Lung (tissue), 12 donors: ENCODE results near the gene IFIT2. TPM values are rescaled to one million over a fixed set of nuclear protein-coding genes. Genes with fewer than 3 reads are reported as not detected.
"Not testable (repeated sequence)": the region's sequence is repeated elsewhere in the genome, so short reads cannot be mapped to it uniquely, and the experiment has no call there.

ENCODE experiments used
- ATAC-seq: fragments of 200-7000 bp; cut with Tn5 transposase; one replicate; pipeline ENCODE4 v1.9.1; 2020; ENCODE audit warnings: moderate number of reproducible peaks; ENCODE audit not compliant: insufficient read depth, low FRiP score
- DNase-seq, 3 donors: peaks; one replicate each; pipeline ENCODE4 v3.0.0-alpha.2; 2013 to 2017
- H3K27ac ChIP-seq, 2 donors: one replicate each; pipeline ENCODE4 v1.5.1; 2013; ENCODE audit warnings: mild to moderate bottlenecking in 2 of 2, moderate library complexity in 2 of 2, control low read depth in 1 of 2, inconsistent platforms in 1 of 2, low read depth in 1 of 2, low read length in 1 of 2
- H3K27me3 ChIP-seq, 3 donors: one replicate each; pipeline ENCODE4 v1.5.1; 2013; ENCODE audit warnings: low read length in 2 of 3; ENCODE audit not compliant: control insufficient read depth in 3 of 3, insufficient read depth in 3 of 3
- H3K36me3 ChIP-seq, 4 donors: one replicate each; pipeline ENCODE4 v1.5.1; 2013; ENCODE audit warnings: low read length in 4 of 4, mild to moderate bottlenecking in 1 of 4, moderate library complexity in 1 of 4; ENCODE audit not compliant: control insufficient read depth in 4 of 4, insufficient read depth in 4 of 4
- H3K4me1 ChIP-seq, 5 donors: one replicate each; pipeline ENCODE4 v1.5.1; 2013; ENCODE audit warnings: low read length in 5 of 5, mild to moderate bottlenecking in 2 of 5, moderate library complexity in 1 of 5; ENCODE audit not compliant: control insufficient read depth in 5 of 5, insufficient read depth in 5 of 5
- H3K4me3 ChIP-seq: one replicate; pipeline ENCODE4 v1.5.1; 2013; ENCODE audit warnings: mild to moderate bottlenecking, control low read depth, moderate library complexity
- H3K9ac ChIP-seq, 2 donors: one replicate each; pipeline ENCODE4 v1.5.1; 2013; ENCODE audit warnings: low read length in 2 of 2, control low read depth in 1 of 2; ENCODE audit not compliant: insufficient read depth in 1 of 2
- H3K9me3 ChIP-seq, 4 donors: one replicate each; pipeline ENCODE4 v1.5.1; 2013; ENCODE audit warnings: low read length in 3 of 4, mild to moderate bottlenecking in 1 of 4, moderate library complexity in 1 of 4; ENCODE audit not compliant: control insufficient read depth in 4 of 4, insufficient read depth in 3 of 4
- WGBS, 2 donors: extraction: QIAGEN DNeasy Blood & Tissue Kit; methylation state at CpG; one replicate each; pipeline ENCODE4 v1.1.7; 2013; 5-methylcytosine and 5-hydroxymethylcytosine counted together
- polyA plus RNA-seq, 2 donors: library from polyadenylated mRNA; stranded (reverse); fragments of 200-250 nt; gene quantifications; one replicate each; pipeline ENCODE4 v1.2.1, GENCODE V29; 2013
- total RNA-seq, 2 donors: library from RNA; depleted of rRNA in 1 of 2; stranded (reverse); fragments of >200 nt in 1 of 2; gene quantifications; one replicate each; pipeline ENCODE4 v1.2.1, GENCODE V29; 2014 to 2021
- TF ChIP-seq, protein P1 (sequence below): IDR thresholded peaks from 2 replicates; pipeline ENCODE4 v1.5.1; 2012; ENCODE audit warnings: mild to moderate bottlenecking; ENCODE audit errors: control extremely low read depth, extremely low read depth
- donor health status: control.
- donor health status: control.
- donor health status: Bipolar disorder and iron deficiency.
- donor health status: healthy.
- donor health status: DM: yes; HTN: yes; CAD: no.

The IFIT2 gene
- total and polyA plus RNA-seq, 4 donors = 8.1 to 17.8 (median 14.1) TPM

GRCh38 chr10:89310056-89310893 is 8.4 kb downstream of the IFIT2 start:
- H3K27ac ChIP-seq = peak overlapping the region in 1 of 2 donors; percentile 14
- no peak overlapping the region for H3K9ac ChIP-seq
- H3K4me1 ChIP-seq = peaks cover 0 to 5% (median 0%) of the 10 kb centered on the region in 5 donors
- H3K4me3 ChIP-seq = no peak overlapping the region
- H3K36me3 ChIP-seq = peaks cover 4 to 14% (median 6%) of the 10 kb centered on the region in 4 donors
- DNase-seq (no peak), ATAC-seq (no peak)
- no peaks in the 10 kb centered on the region for H3K27me3 ChIP-seq
- H3K9me3 ChIP-seq = no peaks in the 10 kb centered on the region
- TF ChIP-seq, protein P1, sequence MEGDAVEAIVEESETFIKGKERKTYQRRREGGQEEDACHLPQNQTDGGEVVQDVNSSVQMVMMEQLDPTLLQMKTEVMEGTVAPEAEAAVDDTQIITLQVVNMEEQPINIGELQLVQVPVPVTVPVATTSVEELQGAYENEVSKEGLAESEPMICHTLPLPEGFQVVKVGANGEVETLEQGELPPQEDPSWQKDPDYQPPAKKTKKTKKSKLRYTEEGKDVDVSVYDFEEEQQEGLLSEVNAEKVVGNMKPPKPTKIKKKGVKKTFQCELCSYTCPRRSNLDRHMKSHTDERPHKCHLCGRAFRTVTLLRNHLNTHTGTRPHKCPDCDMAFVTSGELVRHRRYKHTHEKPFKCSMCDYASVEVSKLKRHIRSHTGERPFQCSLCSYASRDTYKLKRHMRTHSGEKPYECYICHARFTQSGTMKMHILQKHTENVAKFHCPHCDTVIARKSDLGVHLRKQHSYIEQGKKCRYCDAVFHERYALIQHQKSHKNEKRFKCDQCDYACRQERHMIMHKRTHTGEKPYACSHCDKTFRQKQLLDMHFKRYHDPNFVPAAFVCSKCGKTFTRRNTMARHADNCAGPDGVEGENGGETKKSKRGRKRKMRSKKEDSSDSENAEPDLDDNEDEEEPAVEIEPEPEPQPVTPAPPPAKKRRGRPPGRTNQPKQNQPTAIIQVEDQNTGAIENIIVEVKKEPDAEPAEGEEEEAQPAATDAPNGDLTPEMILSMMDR = no peak
- WGBS, 2 donors = 69 to 93% methylated on average over 2 of the region's 2 CpGs

GRCh38 chr10:89312973-89313372 is 11.1 kb downstream of the IFIT2 start:
- Histone ChIP-seq H3K9ac (no peak overlapping the region), H3K4me1 (peaks cover 0 to 3% (median 0%) of the 10 kb centered on the region in 5 donors), H3K27ac (no peak overlapping the region), H3K4me3 (no peak overlapping the region), H3K36me3 (peaks cover 0 to 4% (median 0%) of the 10 kb centered on the region in 4 donors), H3K9me3 (no peaks in the 10 kb centered on the region), H3K27me3 (no peaks in the 10 kb centered on the region)
- 85 to 87% methylated on average over 1 of the region's 1 CpG for WGBS, 2 donors
- TF ChIP-seq, protein P1 = no peak
- DNase-seq (no peak), ATAC-seq (no peak)

- Histone ChIP-seq H3K27me3 (no peaks in the 10 kb centered on the region), H3K36me3 (no peaks in the 10 kb centered on the region), H3K9me3 (no peaks in the 10 kb centered on the region), H3K27ac (no peak overlapping the region), H3K4me3 (no peak overlapping the region), H3K4me1 (peaks cover 0 to 3% (median 0%) of the 10 kb centered on the region in 5 donors), H3K9ac (no peak overlapping the region)
- DNase-seq (no peak), ATAC-seq (no peak)
- TF ChIP-seq, protein P1 = no peak
Measured at GRCh38 chr10:89314676-89315075, 12.8 kb downstream of the IFIT2 start.

GRCh38 chr10:89318047-89318446 is 16.2 kb downstream of the IFIT2 start:
- not testable (repeated sequence) for H3K36me3 ChIP-seq, H3K4me3 ChIP-seq, H3K27me3 ChIP-seq, ATAC-seq, H3K9me3 ChIP-seq, H3K27ac ChIP-seq, H3K4me1 ChIP-seq, H3K9ac ChIP-seq, DNase-seq
- WGBS, 2 donors = 96 to 100% methylated on average over 4 of the region's 4 CpGs

DNA sequence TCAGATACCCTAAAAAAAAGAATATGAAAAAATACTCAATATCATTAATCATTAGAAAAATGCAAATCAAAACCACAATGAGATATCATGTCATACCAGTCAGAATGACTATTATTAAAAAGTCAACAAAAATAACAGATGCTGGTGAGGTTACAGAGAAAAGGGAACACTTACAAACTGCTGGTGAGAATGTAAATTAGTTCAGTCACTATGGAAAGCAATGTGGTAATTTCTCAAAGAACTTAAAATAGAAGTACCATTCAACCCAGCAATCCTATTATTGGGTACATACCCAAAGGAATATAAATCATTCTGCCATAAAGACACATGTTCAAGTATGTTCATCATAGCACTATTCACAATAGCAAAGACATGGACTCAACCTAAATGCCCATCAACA is 23.2 kb downstream of the IFIT2 start:
- H3K9ac ChIP-seq, DNase-seq, ATAC-seq, H3K9me3 ChIP-seq, H3K27ac ChIP-seq, H3K36me3 ChIP-seq, H3K27me3 ChIP-seq, H3K4me3 ChIP-seq: not testable (repeated sequence)
- H3K4me1 ChIP-seq = peaks cover 6 to 24% (median 10%) of the 10 kb centered on the region in 5 donors

- 59 to 68% methylated on average over 2 of the region's 2 CpGs for WGBS, 2 donors
- not testable (repeated sequence) for H3K36me3 ChIP-seq, ATAC-seq, H3K4me3 ChIP-seq, H3K9me3 ChIP-seq, H3K27me3 ChIP-seq, H3K27ac ChIP-seq, H3K9ac ChIP-seq
- DNase-seq = peak in 2 of 3 donors; percentile 77 to 78
- peaks cover 9 to 24% (median 10%) of the 10 kb centered on the region in 5 donors for H3K4me1 ChIP-seq
Measured at GRCh38 chr10:89325856-89326255, 24.0 kb downstream of the IFIT2 start.
